Endothelial cell of umbilical vein (primary cell): ENCODE results near the gene EYS.

Experiments
- CTCF ChIP-seq, 2 donors: IDR thresholded peaks; 1 replicate in 1 of 2; 2 replicates in 1 of 2; pipeline ENCODE4 v1.5.1; 2011; ENCODE audit warnings: low read length in 2 of 2, mild to moderate bottlenecking in 2 of 2, moderate library complexity in 2 of 2, control low read depth in 1 of 2, inconsistent platforms in 1 of 2, low read depth in 1 of 2; ENCODE audit not compliant: insufficient read depth in 1 of 2; ENCODE audit errors: extremely low read depth in 1 of 2
- EZH2 ChIP-seq: IDR thresholded peaks from 2 replicates; pipeline ENCODE4 v1.6.1; 2012; ENCODE audit warnings: borderline replicate concordance, low read depth, mild to moderate bottlenecking, moderate library complexity, low read length, inconsistent platforms; ENCODE audit not compliant: severe bottlenecking
- FOS ChIP-seq: IDR thresholded peaks from 2 replicates; pipeline ENCODE4 v1.6.1; 2011; ENCODE audit warnings: mild to moderate bottlenecking, low read length, moderate library complexity, borderline replicate concordance; ENCODE audit not compliant: insufficient read depth
- GATA2 ChIP-seq: IDR thresholded peaks from 2 replicates; pipeline ENCODE4 v1.7.0; 2011; ENCODE audit warnings: low read depth, mild to moderate bottlenecking, moderate library complexity, mixed read lengths, low read length; ENCODE audit not compliant: insufficient read length, insufficient read depth
- MAX ChIP-seq: IDR thresholded peaks from 2 replicates; pipeline ENCODE4 v1.6.1; 2011; ENCODE audit not compliant: insufficient read depth, insufficient read length
- MYC ChIP-seq: IDR thresholded peaks from one replicate; pipeline ENCODE4 v1.6.1; 2011; ENCODE audit warnings: mild to moderate bottlenecking, low read depth, low read length
- POLR2A ChIP-seq: IDR thresholded peaks from 2 replicates; pipeline ENCODE4 v1.6.1; 2012; ENCODE audit warnings: low read depth, mild to moderate bottlenecking, control low read depth, low read length
- POLR2AphosphoS5 ChIP-seq: IDR thresholded peaks from 2 replicates; pipeline ENCODE4 v1.6.1; 2012; ENCODE audit warnings: low read depth, mild to moderate bottlenecking, control low read depth, low read length, moderate library complexity; ENCODE audit not compliant: insufficient read depth

DNA sequence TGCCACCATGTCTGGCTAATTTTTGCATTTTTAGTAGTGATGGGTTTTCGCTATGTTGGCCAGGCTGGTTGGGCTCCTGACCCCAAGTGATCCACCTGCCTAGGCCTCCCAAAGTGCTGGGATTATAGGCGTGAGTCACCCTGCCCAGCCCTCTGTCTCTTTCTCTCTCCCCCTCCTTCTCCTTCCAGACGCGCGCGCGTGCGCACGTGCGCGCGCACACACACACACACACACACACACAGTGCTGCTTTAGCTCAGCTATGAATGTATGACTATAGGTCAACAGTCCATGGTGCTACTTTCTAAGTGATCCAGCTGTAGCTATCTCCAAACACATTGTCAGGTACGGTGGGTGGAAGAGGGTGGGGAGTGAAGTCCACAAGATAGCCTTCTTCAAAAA lies 1621.9 kb downstream of the EYS start:
- TF ChIP-seq CTCF (IDR thresholded peaks at IDR 0.05; ENCODE audit: extremely low read depth in 1 of 2, insufficient read depth in 1 of 2, low read depth in 1 of 2, low read length in 2 of 2) (no peak), POLR2A (no peak), EZH2 (no peak), POLR2AphosphoS5 (no peak), MAX (no peak), GATA2 (no peak), FOS (no peak), MYC (no peak)
